Measurements from ENCODE around the gene UNC45A. TPM values are rescaled to one million over a fixed set of nuclear protein-coding genes. Genes with fewer than 3 reads are reported as not detected.

UNC45A gene
- total RNA-seq, 2 experiments from 2014 or later, result 46.1 to 68.0 TPM

GRCh38 chr15:91001209-91001608 is 66.1 kb downstream of the UNC45A start:
- H3K36me3 ChIP-seq (ENCODE audit: insufficient read depth, low read length), result peaks cover 64% of the 10 kb centered on the region
- no peak for DNase-seq (ENCODE audit: low spot score)
- no peak for TF ChIP-seq EZH2phosphoT487 (IDR thresholded peaks at IDR 0.05; ENCODE audit: borderline replicate concordance, low read depth, low read length)
- TF ChIP-seq CTCF (conservative IDR thresholded peaks at IDR 0.05; ENCODE audit: low read length), result no peak
- no peak overlapping the region for H3K27ac ChIP-seq (ENCODE audit: low read depth, low read length, poor library complexity, severe bottlenecking)
- BruUV-seq (replicated peaks), result no TSS peak
- ChIA-PET POLR2A (no interaction called here), CTCF (ENCODE audit: unreplicated experiment) (no interaction called here)
- intact Hi-C loops (cut with micrococcal nuclease; ENCODE audit: unreplicated experiment), result no loop called here
- no peak overlapping the region for H3K4me2 ChIP-seq (ENCODE audit: low read length)
- no peaks in the 10 kb centered on the region for H3K9me2 ChIP-seq (ENCODE audit: insufficient read depth, low read length)
- no peak overlapping the region for H2AFZ ChIP-seq (ENCODE audit: low read length)
- H3K9me3 ChIP-seq (ENCODE audit: low read length), result no peaks in the 10 kb centered on the region
- H4K20me1 ChIP-seq (ENCODE audit: insufficient read depth, low read length), result no peaks in the 10 kb centered on the region
- H3K79me2 ChIP-seq (ENCODE audit: insufficient read depth, low read depth, low read length), result peaks cover 6% of the 10 kb centered on the region; the same call in 1 of the 2 replicates
- H3K4me1 ChIP-seq (ENCODE audit: insufficient read depth, low read length, poor library complexity, severe bottlenecking), result no peaks in the 10 kb centered on the region
- H3K4me3 ChIP-seq (ENCODE audit: low read depth, low read length, poor library complexity, severe bottlenecking), result no peak overlapping the region

Small RNA genes within 50 kb of the gene (small RNA-seq; reads per million reads assigned to genes)
- gene RF00019, result not detected

Other genes with a start within 250 kb of the UNC45A start
- 47.1 and 52.8 TPM in 2 replicates for gene BLM, start 217.9 kb upstream of the UNC45A start, total RNA-seq (2014; rRNA removed; shearing (Covaris generic))
- gene BLM, start 217.9 kb upstream of the UNC45A start, total RNA-seq (2022), result 51.8 and 55.4 TPM in 2 replicates
- gene FURIN, start 66.7 kb upstream of the UNC45A start, total RNA-seq (2014; rRNA removed; shearing (Covaris generic)), result 2.1 and 4.9 TPM in 2 replicates
- gene FURIN, start 66.7 kb upstream of the UNC45A start, total RNA-seq (2022), result 7.4 and 10.3 TPM in 2 replicates
- gene FES, start 50.8 kb upstream of the UNC45A start, total RNA-seq (2014; rRNA removed; shearing (Covaris generic)), result 3.3 and 4.7 TPM in 2 replicates
- gene FES, start 50.8 kb upstream of the UNC45A start, total RNA-seq (2022), result 3.0 and 3.2 TPM in 2 replicates
- 6.6 and 12.2 TPM in 2 replicates for gene MAN2A2, start 32.0 kb upstream of the UNC45A start, total RNA-seq (2014; rRNA removed; shearing (Covaris generic))
- 11.6 and 17.4 TPM in 2 replicates for gene MAN2A2, start 32.0 kb upstream of the UNC45A start, total RNA-seq (2022)
- gene HDDC3, start 2.7 kb upstream of the UNC45A start, total RNA-seq (2014; rRNA removed; shearing (Covaris generic)), result 31.8 and 35.8 TPM in 2 replicates
- gene HDDC3, start 2.7 kb upstream of the UNC45A start, total RNA-seq (2022), result 38.6 and 39.7 TPM in 2 replicates
- 74.8 and 77.7 TPM in 2 replicates for gene RCCD1, start 19.6 kb downstream of the UNC45A start, total RNA-seq (2014; rRNA removed; shearing (Covaris generic))
- 84.5 and 96.9 TPM in 2 replicates for gene RCCD1, start 19.6 kb downstream of the UNC45A start, total RNA-seq (2022)
- gene PRC1, start 59.2 kb downstream of the UNC45A start, total RNA-seq (2014; rRNA removed; shearing (Covaris generic)), result 224 and 402 TPM in 2 replicates
- gene PRC1, start 59.2 kb downstream of the UNC45A start, total RNA-seq (2022), result 149 and 150 TPM in 2 replicates
- gene VPS33B, start 87.3 kb downstream of the UNC45A start, total RNA-seq (2014; rRNA removed; shearing (Covaris generic)), result 3.9 and 4.7 TPM in 2 replicates
- gene VPS33B, start 87.3 kb downstream of the UNC45A start, total RNA-seq (2022), result 13.0 and 13.2 TPM in 2 replicates
- gene SV2B, start 165.0 kb downstream of the UNC45A start, total RNA-seq (2014; rRNA removed; shearing (Covaris generic)), result not detected in 2 replicates
- 0.13 and 0.15 TPM in 2 replicates for gene SV2B, start 165.0 kb downstream of the UNC45A start, total RNA-seq (2022)